Stimulated activated CD8-positive, alpha-beta memory T cell treated with anti-CD3 and anti-CD28 coated beads, Interleukin-7, amount 100 ng/mL, for 24 hours (primary cell): ENCODE measurements around the gene COL8A1.
A peak's percentile ranks its signal among the peaks of the same experiment; 100 is the strongest.

Experiments
- DNase-seq: peaks from one replicate; pipeline ENCODE4 v3.0.0-alpha.2; 2020; ENCODE audit warnings: low read depth

COL8A1 gene

DNA sequence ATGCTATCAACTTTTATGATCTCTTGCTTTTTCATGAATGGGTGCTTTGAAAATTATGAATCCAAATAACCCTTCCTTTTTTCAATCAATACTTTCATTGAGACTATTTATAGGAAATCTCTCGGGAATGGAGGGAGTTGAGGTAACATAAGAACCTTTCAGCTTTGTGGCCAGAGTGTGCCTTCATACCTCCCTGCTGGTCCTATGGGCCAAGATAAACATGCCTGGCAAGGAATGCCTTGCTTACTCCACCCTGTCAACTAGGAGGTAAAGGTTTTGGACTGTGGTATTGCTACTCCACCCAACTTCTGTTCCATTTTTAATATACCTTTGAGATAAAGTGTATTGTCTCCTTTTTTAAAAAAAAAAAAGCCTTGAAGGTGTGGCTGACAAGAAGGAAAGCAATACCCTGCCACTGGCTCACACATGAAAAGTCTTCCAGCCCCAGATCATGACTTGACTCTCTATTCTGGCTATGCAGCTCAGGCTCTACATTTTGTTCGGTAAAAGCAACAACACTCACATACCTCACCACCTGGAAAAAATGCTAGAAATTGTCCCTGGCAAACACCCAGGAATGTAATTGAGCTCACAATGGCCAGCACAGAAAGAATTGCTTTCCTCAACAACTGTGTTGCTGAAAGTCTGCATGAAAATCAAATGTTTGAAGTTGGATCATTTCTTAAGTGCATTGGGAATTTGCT is 35.8 kb downstream of the COL8A1 start:
- DNase-seq: no peak

DNA sequence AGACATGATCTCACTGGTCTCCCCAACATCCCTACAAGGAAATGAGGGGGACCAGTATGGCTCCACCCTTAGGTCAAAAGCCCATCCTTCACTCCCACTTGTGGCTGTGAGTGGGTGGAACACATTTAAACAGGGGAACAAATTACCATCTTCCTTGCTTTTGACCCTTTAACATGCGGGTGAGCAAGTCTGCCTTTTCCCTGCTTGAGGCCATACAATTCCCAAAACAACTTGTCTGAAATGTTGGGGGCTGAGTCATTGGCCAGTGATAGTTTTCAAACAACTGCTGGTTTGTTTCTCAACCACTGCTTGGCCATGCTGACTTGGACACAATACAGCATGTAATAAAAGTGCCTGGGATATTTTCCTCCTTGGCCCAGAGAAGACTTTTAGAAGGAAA is 39.6 kb downstream of the COL8A1 start:
- no peak for DNase-seq

DNA sequence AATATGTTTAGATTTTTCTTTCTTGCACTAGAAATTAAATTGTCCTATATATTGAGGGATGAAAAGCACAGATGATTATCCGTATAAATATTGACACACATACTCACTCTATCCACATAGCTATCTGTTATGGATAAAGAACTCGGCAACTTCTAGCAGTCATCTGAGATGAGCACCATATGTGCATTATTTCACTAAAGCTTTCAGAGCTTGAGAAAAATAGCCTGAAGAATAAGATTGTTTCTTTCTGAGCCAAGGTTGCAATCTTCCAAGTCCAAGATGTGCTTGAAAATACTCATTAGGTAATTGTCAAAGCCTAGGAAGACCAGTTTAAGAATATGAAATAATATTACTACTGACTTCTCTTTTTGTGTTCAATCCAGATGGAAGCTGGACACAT is 40.5 kb downstream of the COL8A1 start:
- no peak for DNase-seq

DNA sequence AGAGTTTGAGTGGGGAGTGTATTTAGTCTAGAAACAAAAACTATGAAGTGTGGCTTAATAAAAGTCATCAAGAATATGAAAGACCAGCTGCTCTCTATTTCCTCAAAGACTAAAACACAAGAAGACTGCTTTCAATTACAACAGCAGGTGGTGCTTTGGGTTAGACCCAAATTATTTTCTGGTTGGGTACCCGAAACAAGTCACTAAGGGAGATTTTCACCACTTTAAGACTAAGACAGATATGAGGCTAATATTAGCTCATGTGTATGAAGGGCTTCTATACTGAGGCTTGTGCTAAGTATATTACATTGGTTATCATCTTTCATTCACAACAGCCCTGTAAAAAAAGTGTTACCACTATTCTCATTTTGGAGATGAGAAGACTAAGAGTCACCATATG is 43.1 kb downstream of the COL8A1 start:
- DNase-seq: no peak

DNA sequence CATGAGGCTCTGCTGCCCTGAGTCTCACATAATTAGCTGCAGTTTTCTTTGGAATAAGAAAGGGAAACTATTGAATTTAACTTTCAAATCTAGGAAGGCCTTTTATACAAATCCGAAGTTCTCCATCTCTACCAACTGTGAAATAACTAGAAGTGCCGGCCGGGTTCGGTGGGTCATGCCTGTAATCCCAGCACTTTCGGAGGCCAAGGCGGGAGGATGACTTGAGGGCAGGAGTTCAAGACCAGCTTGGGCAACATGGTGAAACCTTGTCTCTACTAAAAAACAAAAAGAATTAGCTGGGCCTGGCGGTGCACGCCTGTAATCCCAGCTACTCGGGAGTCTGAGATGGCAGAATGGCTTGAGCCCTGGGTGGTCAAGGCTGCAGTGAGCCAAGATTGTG is 43.6 kb downstream of the COL8A1 start:
- no peak for DNase-seq

DNA sequence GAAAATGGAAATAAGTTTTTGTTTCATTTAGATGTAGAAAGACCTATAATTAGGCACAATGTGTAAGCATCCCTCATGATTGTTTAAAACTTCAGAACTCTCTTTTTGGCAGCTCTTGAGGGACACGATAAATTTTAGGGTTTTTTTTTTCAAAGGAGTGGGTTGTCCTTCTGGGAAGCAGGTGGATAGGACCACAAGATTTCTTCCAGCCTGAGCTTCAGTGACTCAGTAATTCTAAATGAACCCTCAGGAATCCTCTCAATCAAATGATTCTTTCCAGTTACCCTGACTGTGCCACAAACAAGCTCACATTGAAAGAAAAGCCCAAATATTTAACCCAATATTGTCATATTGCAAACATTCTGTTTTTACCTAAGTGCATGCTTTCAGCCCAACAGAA is 45.1 kb downstream of the COL8A1 start:
- DNase-seq: no peak

DNA sequence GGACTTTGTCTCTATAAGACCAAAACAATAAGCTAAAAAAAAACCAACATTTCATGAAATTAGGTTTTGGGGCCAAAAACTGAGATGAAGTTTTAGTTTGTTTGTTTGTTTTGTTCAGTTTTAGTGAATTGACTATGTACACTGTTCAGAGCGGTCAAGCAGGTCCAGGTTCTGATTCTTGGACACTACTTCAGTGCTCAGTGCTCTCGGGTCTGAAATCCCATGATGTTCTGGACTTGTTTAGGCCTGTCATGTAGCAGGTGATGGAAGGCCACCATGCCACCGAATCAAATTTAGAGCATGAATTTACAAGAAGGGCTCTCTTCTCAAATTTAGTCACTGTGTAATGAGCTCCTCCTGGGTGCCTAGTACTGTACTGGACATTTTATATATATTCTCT is 45.5 kb downstream of the COL8A1 start:
- no peak for DNase-seq

DNA sequence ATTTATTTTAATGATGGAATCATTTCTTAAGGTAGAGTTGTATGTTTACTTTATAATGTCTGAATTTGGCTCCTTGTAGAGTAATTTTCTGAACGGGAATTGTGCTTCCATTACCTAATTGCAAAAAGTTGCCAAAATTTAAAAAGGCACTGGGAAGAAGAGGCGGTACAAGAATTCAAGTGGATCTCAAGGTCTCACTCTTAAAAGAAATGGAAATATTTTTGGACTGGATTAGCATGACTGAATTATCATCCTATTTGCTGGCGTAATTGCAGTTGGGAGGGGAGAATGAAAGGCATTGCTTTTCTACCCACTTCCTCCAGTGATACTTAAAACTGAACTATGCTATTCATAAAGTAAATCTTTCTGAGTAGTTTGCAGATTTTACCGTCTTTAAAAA is 46.2 kb downstream of the COL8A1 start:
- DNase-seq: no peak

DNA sequence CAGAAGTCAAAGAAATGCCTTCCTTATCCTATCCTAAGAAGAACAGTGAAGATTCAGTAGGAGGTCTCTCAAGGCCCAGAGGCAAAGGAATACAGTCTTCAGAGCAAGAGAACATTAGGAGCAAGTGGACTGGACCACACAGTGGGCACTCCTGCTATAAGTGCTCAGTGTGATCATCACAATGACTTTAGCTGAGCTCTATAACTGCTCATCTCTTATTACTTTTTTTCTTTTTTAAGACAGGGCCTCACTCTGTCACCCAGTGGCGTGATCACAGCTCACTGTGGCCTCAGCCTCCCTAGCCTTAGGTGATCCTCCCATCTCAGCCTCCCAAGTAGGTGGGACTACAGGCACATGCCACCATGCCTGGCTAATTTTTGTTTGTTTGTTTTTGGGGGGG is 48.1 kb downstream of the COL8A1 start:
- DNase-seq: no peak

DNA sequence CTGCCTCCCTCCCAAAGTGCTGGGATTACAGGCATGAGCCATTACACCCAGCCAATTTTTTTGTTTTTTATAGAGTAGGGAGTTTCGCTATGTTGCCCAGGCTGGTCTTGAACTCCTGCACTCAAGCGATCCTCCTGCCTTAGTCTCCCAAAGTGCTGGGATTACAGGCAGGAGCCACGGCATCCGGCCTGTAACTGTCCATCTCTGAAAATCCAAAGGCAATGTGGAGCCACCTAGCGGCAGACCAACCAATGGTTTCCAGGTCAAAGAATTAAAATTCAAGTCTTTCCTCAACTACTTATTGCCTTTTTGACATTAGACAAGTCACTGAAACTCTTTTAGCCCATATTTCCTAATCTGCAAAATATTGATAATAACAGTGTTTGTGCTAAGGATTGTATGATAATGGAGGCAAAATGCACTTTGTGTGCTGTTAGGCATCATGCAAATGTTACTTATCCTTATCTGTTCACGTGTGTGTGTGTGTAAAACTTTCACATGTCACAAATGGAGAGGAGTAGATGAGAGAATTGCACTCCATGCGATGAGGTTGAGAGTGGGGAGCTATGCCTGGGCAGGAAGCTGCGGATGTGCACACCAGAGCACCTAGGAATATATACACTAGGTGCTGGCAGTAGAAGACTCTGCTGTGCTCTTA is 48.7 kb downstream of the COL8A1 start:
- DNase-seq: peak; percentile 2

DNA sequence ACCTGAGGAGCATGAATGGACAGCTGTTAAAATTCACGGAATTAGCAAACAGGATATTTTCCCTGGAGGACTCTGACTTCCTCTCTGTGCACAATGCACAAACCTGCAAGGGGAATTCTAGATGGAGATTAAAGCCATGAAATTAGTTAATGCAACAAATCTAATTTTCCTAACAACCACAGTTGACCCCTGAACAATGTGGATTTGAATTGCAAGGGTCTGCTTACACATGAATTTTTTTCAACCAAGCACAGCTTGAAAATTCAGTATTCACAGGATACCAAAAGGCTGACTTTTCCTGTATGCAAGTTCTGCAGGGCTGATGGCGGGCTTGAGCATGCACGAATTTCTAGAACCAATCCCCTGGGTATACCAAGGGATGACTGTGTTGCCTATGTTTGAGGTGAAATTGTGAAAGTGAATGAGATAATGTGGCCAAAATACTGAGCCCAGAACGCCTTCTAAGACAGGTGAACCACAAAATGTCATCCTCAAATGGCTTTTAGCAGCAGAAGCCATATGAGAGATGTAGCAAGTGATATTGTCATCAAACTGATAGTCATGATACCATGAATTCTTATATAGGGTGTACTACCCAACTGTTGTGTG is 52.5 kb downstream of the COL8A1 start:
- DNase-seq: no peak

DNA sequence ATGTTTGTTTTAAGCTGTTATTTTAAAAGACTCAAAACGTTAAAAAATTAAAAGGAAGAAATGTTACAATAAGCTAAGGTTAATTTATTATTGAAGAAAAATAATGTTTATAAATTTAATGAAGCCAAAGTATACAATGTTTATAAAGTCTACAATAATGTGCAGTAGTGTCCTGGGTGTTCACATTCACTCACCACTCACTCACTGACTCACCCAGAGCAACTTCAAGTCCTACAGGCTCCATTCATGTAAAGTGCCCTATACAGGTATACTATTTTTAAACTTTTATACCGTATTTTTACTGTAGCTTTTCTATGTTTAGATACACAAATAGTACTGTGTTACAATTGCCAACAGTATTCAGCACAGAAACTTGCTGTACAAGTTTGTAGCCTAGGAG is 55.2 kb downstream of the COL8A1 start:
- no peak for DNase-seq

DNA sequence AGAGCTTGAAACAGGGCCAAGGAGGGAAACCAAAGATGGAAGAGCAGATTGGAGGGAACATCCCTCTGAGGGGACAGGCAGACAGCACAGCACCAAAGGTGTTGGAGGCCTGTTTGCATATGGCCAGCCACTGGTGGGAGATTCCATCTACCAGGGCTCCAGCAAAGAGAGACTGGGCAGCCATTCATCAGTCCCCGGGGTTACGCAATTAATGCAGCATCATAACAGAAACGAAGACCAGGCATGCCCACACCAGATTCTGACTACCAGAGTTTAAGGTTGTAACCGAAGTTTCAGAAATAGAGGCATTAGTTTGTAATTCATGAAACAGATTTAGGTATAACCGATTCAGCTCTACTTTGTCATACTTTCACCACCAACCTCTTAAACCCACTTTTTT is 58.1 kb downstream of the COL8A1 start:
- no peak for DNase-seq

DNA sequence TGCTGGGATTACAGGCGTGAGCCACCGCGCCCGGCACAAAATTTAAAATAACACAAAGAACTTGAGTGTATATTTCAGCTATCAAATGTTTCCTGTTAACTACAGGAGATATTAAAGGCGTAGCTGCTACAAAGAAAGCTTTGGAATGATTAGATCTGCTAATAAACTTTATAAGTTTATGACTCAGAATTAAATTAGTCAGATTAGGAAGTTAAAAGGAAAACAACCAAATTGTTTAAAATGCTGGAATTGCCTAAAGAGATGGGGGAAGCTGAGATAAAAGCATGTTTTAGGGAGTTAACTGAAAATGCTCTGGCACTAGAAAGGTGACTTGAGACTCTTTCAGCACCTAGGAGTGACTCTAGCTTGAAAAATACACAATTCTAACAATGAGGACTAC is 58.9 kb downstream of the COL8A1 start:
- no peak for DNase-seq

DNA sequence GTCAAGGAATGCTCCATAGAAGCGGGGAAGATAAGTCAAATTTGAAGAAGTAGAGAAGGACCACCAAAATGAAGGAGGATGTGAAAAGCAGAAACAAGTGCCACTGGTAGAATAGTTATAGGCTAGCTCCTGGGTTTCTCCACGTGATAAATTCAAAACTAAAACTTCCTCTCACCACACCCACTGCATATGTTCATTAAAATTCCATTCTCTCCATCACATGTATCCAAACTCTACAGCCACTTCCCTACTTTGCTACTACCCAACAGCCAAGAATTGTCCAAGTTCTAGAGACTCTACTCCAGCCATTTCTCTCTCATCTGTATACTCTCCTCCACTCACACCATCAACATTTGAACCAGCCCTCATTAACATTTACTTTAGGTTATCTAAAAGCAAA is 60.5 kb downstream of the COL8A1 start:
- DNase-seq: no peak

DNA sequence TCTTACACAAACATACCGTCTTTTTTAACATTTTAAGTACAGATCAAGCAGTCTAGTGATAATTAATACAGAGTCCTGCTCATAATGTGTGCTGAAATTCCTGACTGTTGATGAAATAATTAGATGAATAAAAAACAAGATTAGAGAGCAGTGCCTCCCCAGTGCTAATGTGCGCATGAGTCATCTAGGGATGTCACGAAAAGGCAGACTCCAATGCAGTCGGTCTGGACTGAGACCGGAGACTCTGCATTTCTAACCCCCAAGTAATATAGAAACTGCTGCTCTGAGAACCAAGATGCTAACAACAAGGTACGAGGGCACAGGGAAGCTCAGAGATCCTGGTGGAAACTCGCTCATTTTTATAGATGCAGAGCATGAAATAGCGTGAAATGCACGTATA is 61.4 kb downstream of the COL8A1 start:
- DNase-seq: no peak

DNA sequence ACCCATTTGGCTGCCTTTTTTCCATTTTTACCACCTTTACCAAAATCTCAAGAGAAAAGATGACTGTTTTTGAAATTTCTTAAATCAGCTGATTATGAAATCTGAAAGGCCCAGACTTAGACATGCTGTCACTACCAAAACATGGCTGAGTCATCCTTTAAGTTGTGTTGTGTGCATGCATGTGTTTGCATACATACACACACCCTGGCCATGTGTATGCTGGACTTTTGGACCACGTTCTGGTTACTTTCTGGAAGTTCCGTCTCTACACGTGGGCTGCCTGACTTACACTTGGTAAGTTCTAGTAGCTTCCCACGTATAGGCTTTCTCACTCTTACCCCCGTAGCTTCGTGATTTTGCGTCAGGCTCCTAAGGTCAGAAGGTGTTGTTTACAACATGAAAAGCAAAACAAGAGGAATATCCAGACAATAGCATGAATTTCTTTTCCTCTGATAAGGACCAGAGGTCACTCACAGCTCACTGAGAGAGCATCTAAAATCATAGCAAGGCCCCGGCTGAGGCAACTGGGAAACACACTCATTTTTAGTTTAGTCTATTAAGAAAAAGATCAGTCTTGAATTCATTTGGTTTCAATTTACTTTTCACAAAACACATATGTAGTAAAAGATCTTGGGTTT is 62.4 kb downstream of the COL8A1 start:
- no peak for DNase-seq

DNA sequence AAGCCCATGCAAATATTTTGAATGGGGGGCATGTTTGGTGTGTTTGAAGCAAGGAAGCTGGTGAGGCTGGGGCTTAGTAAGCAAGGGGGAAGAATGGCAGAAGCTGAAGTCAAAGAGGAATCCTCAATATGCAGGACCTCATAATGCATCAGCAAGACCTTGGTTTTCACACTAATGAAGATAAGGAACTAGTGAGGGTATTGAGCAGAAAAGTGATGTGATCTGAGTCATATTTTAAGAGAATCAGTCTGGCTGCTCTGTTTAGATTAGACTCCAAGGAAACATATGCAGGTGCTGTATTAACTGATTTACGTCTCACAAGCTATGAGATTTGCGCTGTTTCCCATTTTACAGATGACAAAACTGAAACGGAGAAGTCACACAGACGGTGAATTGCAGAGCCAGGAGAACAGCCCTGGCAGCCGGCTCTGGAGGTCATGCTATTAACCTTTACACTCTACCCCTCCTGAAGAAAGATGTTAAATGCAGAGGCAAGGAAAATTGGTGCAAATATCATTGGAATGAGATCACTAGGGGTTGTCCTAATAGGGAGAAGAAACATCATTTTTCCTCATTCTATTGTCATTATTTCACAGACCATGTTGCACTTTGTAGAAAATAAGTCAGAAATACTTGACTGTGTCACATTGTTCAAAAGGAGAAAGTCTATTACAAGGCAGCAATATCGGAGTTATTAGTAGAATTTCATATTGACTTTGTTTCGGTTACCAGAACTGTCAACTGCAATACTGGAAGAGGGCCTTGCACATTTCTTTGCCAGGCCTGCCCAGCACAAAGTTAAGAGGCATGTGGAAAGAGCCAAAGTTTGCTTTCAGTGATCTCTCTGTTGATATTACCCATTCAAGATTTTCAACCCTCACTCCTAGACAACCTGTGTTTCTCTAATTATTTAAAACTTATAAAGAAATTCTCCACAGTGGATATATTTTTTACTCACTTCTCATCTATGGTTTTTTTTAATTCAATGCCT is 64.9 kb downstream of the COL8A1 start:
- no peak for DNase-seq

DNA sequence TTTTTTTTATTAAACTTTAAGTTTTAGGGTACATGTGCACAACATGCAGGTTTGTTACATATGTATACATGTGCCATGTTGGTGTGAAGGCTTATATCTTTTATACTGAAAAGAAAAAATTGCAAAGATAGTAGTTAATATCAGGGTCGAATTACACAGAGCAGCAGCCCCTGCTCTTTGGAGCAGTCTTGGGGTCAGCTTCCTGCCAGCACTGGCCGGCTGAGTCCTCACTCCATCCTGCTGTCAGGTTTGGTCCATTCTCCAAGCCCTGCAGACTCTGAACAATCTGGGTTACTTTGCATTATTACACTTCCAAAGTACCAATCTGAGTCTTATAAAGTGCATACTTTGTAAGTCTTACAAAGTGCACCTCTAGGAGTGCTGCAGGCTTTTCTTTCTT is 66.0 kb downstream of the COL8A1 start:
- no peak for DNase-seq

DNA sequence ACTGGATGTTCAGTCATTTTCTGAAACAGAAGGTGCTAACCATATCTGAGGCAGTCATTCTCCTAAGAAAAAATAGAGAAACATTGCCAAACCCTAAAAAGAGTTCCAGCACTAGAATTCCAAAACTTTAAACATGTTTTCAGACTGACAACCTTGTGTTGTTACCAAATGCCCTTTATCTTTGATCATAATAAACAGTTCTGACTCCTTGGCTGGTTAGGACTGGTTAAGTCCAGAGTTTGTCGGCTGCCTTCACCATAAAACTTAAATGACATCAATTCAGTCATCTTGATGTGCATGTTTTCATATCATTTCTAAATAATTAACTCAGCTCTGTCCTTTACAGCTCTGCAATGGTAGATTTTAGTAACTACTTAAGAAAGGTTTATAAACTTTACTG is 68.0 kb downstream of the COL8A1 start:
- DNase-seq: no peak

DNA sequence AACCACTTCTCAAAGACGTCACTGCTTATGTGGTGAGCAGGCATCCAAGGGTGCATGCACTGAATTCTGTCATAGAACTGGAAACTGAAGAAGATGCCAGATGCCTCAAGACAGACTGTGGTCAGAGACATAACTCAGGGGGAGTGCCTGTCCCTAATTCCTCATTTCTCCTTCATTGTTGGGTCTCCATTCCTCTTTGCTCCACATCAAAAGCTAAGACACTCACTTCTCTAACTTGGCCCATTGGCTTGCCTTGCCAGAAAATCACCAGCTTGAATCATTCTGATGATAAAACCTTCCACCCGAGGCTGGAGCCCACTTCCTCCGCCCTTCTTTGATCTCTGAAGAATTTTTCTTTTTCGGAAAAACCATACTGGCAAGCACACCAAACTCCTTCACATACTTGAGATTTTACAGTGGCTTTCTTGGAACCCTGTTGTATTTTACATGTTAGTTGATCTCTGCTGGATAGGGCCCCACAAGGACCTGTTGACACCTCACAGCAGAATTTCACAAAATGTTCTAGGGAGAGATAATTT is 69.9 kb downstream of the COL8A1 start:
- no peak for DNase-seq

DNA sequence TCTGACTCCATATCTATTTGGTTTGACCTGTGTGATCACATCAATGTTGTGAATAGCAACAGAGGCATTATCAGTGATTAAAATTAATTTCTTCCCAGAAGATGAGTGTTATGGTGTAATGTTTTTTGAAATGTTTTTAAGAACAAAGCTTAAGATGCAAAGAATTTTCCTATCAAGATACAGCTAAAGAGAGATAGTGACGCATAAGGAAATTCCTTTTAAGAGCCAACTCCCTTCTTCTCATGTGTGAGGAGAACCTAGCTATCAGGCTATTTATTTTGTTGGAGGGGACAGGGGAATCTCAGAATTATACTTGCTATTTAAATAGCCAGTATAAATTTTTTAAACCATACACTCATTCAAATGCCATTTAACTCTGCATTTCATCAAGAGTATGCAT is 71.3 kb downstream of the COL8A1 start:
- no peak for DNase-seq
